Panc1 (cell line): ENCODE data around the gene GRIN1. TPM values are rescaled to one million over a fixed set of nuclear protein-coding genes. Genes with fewer than 3 reads are reported as not detected.

Experiments
- ATAC-seq: fragments of 200-7000 bp; cut with Tn5 transposase; 2 replicates; pipeline ENCODE4 v1.9.1; 2020; ENCODE audit warnings: mild to moderate bottlenecking, moderate library complexity
- BruUV-seq: library from RNA; stranded (reverse); fragments of 400-500 nt; replicated peaks from 2 replicates; lab custom pipeline; 2021; lab: Mats Ljungman, UMichigan
- CTCF ChIA-PET: fragments of 300-600 bp; sonication (Branson Sonifier 250); formaldehyde crosslinking; loops from one replicate; lab custom pipeline; 2022; ENCODE audit warnings: antibody characterized with exemption; lab: Charles Lee
- POLR2A ChIA-PET: fragments of 300-600 bp; sonication (Branson Sonifier 250); formaldehyde crosslinking; loops from one replicate; lab custom pipeline; 2022; ENCODE audit warnings: antibody characterized with exemption; lab: Charles Lee
- DNase-seq: peaks from one replicate; pipeline ENCODE4 v3.0.0-alpha.2; 2010; ENCODE audit warnings: low read depth, low spot score
- H3K27ac ChIP-seq: 2 replicates; pipeline ENCODE4 v1.5.1; 2011; ENCODE audit warnings: mild to moderate bottlenecking, low read length, inconsistent platforms
- H3K27me3 ChIP-seq: fragments of 200-500 bp; sonication (Bioruptor generic); 2 replicates; pipeline ENCODE4 v1.6.0; 2014; ENCODE audit warnings: low read length, inconsistent platforms; ENCODE audit not compliant: control insufficient read depth, insufficient read depth
- H3K36me3 ChIP-seq: fragments of 200-500 bp; sonication (Bioruptor generic); 2 replicates; pipeline ENCODE4 v1.5.1; 2014; ENCODE audit warnings: inconsistent platforms, mild to moderate bottlenecking, low read length, moderate library complexity; ENCODE audit not compliant: control insufficient read depth, insufficient read depth
- H3K4me1 ChIP-seq: 2 replicates; pipeline ENCODE4 v1.5.1; 2011; ENCODE audit warnings: inconsistent platforms, mild to moderate bottlenecking, low read length, moderate library complexity; ENCODE audit not compliant: control insufficient read depth, insufficient read depth
- H3K4me3 ChIP-seq, 2 experiments: 2 replicates each; pipeline ENCODE4 v1.5.1; 2011 to 2012; ENCODE audit warnings: low read depth in 2 of 2, low read length in 2 of 2, mild to moderate bottlenecking in 2 of 2, inconsistent platforms in 1 of 2, moderate library complexity in 1 of 2
- H3K9me3 ChIP-seq: fragments of 200-500 bp; sonication (Bioruptor generic); 2 replicates; pipeline ENCODE4 v1.5.1; 2014; ENCODE audit warnings: low read depth, mild to moderate bottlenecking, inconsistent platforms, low read length, moderate library complexity; ENCODE audit not compliant: control insufficient read depth, insufficient read depth
- CTCF ChIP-seq: fragments of 450-650 bp; IDR thresholded peaks from 2 replicates; pipeline ENCODE4 v1.5.1; 2017; ENCODE audit warnings: mild to moderate bottlenecking
- POLR2AphosphoS5 ChIP-seq: IDR thresholded peaks from 2 replicates; pipeline ENCODE4 v1.6.1; 2012; ENCODE audit warnings: mild to moderate bottlenecking, low read depth, low read length, moderate library complexity
- SIN3A ChIP-seq: IDR thresholded peaks from 2 replicates; pipeline ENCODE4 v1.6.1; 2012; ENCODE audit warnings: low read depth, mild to moderate bottlenecking, low read length, moderate library complexity, borderline replicate concordance; ENCODE audit not compliant: insufficient read depth
- TCF7L2 ChIP-seq: IDR thresholded peaks from 2 replicates; pipeline ENCODE4 v1.6.1; 2011; ENCODE audit warnings: mild to moderate bottlenecking, low read depth, low read length, inconsistent platforms
- in situ Hi-C: cut with HindIII; loops from 2 replicates; pipeline ENCODE4 v1.10.0; 2016; ENCODE audit warnings: low sequenced_read_pairs, low pct_unique_long_range_greater_than_20kb
- intact Hi-C: fragments of 100-400 bp; cut with micrococcal nuclease; formaldehyde crosslinking; loops from one replicate; pipeline ENCODE4 v1.10.0; 2022; ENCODE audit not compliant: unreplicated experiment
- total RNA-seq: library from RNA; stranded (reverse); gene quantifications from one replicate; pipeline ENCODE4 v1.2.1, GENCODE V29; 2021; ENCODE audit not compliant: unreplicated experiment
- TF ChIP-seq, protein P1 (sequence below), 2 experiments: IDR thresholded peaks; 2 replicates each; pipeline ENCODE4 v1.6.1; 2011 to 2012; ENCODE audit warnings: low read depth in 2 of 2, control low read depth in 1 of 2, low read length in 1 of 2, mild to moderate bottlenecking in 1 of 2, moderate library complexity in 1 of 2; ENCODE audit not compliant: insufficient read depth in 1 of 2

The GRIN1 gene
- total RNA-seq, 1 experiment from 2014 or later = 4.9 TPM

DNA sequence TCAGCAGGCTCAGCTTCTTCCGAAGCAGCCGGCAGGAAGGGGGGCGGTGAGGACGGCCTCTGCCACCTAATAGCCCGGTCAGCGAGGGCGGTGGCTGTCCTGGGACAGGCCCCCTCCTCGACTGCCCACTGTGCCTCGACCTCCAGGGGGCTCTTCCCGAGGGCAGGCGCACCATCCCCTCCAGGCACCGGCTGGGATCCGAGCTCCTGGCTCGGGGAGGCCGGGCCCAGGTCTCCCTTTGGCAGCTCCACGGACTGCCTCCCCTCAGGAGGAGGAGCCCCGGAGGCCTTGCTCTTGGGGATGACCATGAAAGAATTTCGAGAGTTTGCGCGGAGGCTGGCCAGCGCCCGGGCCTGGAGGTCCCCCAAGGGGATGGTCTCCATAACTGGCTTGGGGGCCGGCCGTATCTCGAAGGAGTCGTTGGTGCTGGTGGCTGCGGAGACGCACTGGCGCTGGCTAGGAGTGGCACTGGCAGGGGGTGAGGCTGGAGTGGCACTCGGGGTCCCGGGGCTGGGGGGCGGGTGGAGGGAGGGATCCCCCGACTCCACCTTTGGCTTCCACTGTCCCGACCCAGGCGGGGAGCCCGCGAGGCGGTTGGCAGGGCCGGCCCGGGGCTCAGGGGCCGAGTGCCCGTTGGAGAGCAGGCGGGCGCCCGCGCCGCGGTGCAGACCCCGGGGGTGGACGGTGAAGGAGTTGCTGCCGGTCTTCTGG, 60.6 kb downstream of the GRIN1 start:
- Histone ChIP-seq H3K36me3 (no peaks in the 10 kb centered on the region), H3K4me3 (peak overlapping the region; percentile 34 to 45), H3K9me3 (no peaks in the 10 kb centered on the region), H3K4me1 (peaks cover 40% of the 10 kb centered on the region), H3K27me3 (no peaks in the 10 kb centered on the region), H3K27ac (peak overlapping the region; percentile 12; the same call in 1 of the 2 replicates)
- TF ChIP-seq CTCF (no peak), TCF7L2 (no peak), SIN3A (no peak)
- TF ChIP-seq, protein P1, sequence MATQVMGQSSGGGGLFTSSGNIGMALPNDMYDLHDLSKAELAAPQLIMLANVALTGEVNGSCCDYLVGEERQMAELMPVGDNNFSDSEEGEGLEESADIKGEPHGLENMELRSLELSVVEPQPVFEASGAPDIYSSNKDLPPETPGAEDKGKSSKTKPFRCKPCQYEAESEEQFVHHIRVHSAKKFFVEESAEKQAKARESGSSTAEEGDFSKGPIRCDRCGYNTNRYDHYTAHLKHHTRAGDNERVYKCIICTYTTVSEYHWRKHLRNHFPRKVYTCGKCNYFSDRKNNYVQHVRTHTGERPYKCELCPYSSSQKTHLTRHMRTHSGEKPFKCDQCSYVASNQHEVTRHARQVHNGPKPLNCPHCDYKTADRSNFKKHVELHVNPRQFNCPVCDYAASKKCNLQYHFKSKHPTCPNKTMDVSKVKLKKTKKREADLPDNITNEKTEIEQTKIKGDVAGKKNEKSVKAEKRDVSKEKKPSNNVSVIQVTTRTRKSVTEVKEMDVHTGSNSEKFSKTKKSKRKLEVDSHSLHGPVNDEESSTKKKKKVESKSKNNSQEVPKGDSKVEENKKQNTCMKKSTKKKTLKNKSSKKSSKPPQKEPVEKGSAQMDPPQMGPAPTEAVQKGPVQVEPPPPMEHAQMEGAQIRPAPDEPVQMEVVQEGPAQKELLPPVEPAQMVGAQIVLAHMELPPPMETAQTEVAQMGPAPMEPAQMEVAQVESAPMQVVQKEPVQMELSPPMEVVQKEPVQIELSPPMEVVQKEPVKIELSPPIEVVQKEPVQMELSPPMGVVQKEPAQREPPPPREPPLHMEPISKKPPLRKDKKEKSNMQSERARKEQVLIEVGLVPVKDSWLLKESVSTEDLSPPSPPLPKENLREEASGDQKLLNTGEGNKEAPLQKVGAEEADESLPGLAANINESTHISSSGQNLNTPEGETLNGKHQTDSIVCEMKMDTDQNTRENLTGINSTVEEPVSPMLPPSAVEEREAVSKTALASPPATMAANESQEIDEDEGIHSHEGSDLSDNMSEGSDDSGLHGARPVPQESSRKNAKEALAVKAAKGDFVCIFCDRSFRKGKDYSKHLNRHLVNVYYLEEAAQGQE (IDR thresholded peaks at IDR 0.05; ENCODE audit: insufficient read depth in 1 of 2, low read depth in 2 of 2, low read length in 1 of 2) = no peak
- no TSS peak for BruUV-seq
- ATAC-seq (no peak), DNase-seq (no peak)
- POLR2A ChIA-PET = no interaction called here
- CTCF ChIA-PET = interaction anchor here (1.5 kb wide), 1 partner anchor 10 kb away, joined by 4 read pairs; no protein-coding TSS in a partner anchor
- in situ Hi-C loops (no loop called here), intact Hi-C loops (no loop called here)

DNA sequence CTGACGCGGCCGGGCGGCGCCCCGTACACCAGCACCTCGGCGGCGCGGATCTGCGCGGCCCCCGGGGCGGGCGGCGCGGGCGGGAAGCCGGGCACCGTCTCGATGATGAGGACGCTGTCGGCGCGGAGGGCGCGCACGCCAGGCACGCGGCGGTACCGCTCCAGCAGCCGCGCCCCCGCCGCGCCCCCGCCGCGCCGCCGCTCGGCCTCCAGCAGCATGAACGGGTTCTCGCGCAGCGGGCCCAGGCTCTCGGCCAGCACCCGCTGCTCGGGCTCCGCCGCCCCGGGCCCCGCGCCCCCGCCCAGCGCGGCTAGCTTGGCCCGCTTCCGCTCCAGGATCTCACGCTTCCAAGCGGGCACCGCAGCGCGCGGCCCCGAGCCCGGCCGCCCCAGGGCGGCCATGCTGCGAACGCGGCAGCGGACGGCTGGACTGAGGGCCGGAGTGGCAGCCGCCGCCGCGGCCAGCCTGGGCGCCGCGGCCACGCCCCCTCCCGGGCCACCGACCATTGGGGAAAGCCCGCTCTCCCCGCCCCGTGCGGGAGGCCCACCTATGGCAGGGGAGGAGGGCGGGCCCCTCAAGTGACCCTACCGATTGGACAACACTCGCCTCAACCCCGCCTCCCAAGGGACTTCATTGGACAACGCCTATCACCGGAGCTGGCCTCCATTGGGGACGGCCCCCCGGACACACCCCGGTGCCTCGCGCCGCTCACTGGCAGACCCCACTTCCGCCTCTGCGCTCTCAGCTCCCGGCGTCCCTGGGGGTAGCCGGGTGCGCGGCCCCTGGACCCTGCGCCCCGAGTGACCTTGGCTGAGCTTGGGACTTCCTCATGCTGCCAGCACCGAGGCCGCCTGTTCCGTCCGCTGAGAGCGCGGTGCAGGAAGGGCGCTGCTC, 61.6 kb downstream of the GRIN1 start, which contains the start of gene TPRN:
Gene TPRN, minus strand, starts transcription at position 431 of the 894 bp plus-strand sequence. Its CDS starts 30 bp downstream, at position 401.
- peak within 1 kb of the TSS; percentile 65 for H3K27ac ChIP-seq
- no peaks in the 10 kb centered on the region; the same call in 1 of the 2 replicates for H3K36me3 ChIP-seq
- no peaks in the 10 kb centered on the region for H3K9me3 ChIP-seq
- in situ Hi-C loops = no loop called here
- no peaks in the 10 kb centered on the region for H3K27me3 ChIP-seq
- BruUV-seq = no TSS peak
- intact Hi-C loops = no loop called here
- ChIA-PET POLR2A (interaction anchor here (0.5 to 0.8 kb wide), 2 partner anchors 10 to 86 kb away, joined by 4 read pairs; partner anchors contain the start of gene DPP7), CTCF (interaction anchor here (1.1 kb wide), 1 partner anchor 36 kb away, joined by 8 read pairs; no protein-coding TSS in a partner anchor)
- peak; percentile 78 for DNase-seq
- peak; percentile 92 for ATAC-seq
- peaks cover 32% of the 10 kb centered on the region for H3K4me1 ChIP-seq
- peak within 1 kb of the TSS; percentile 60 to 63 for H3K4me3 ChIP-seq
- TF ChIP-seq TCF7L2 = no peak
- TF ChIP-seq POLR2AphosphoS5 = peak; percentile 62
- no peak for TF ChIP-seq CTCF
- peak; percentile 92; the same call in 1 of the 2 replicates for TF ChIP-seq SIN3A
- TF ChIP-seq, protein P1 (IDR thresholded peaks at IDR 0.05; ENCODE audit: insufficient read depth in 1 of 2, low read depth in 2 of 2, low read length in 1 of 2) = no peak
